GM18499 (cell line): ENCODE measurements around the gene PLA2G4C.
"Not testable (repeated sequence)": the region's sequence is repeated elsewhere in the genome, so short reads cannot be mapped to it uniquely, and the experiment has no call there.

Experiments used
- ATAC-seq: cut with Tn5 transposase; IDR thresholded peaks from one replicate; pipeline ENCODE4 v1.9.1; 2021; ENCODE audit warnings: moderate number of reproducible peaks; ENCODE audit not compliant: insufficient read depth, unreplicated experiment

Gene PLA2G4C

DNA sequence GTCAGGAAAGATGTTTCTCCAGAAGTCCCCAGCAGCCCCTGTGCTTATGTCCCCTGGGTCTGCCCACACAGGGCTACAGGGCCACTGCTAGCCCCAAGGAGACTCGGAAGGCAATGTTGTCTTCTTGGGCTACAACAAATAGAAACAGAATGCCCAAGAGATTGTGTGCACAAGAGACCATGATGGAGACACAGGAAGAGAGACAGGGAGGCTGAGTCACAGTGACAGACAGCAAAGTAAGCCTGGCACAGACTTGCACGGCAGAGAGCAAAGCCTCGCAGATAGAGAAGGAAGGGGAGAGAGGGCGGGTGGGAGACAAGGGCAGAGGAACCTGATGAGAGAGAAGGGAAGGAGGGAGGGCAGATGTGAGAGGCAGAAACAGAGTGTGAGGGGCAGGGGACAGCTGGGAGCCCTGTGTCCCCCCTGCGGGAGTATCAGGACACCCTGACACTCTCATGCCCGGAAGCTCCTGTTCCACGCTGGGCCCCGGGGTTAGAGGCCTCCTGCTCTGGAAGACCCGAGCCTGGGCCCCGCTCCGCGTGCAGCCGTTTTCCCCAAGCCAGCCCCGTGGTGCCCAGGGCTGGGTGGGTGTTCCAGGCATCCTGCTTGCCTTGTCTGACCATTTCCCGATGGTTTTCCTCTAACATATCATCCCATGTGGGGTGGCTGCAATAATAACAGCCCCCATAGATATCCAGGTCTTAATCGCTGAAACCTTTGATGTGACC lies 2.7 kb upstream of the PLA2G4C start:
- no peak for ATAC-seq

DNA sequence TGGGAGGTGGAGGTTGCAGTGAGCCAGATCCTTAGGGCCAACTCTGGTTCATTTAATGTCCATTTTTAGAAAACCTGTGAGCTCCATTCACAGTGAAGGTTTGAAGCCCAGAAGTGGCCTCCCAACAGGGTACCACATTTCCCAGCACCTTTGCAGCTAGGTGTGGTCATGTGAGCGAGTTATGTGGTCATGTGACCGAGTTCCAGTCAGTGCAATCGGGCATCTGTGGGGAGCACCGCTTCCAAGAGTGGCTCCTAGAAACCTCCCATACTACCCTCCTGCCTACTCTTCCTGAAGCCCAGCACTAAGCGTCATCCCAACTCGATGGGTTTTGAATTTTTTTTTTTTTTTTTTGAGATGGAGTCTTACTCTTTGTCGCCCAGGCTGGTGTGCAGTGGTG lies 663 bp upstream of the PLA2G4C start:
- no peak for ATAC-seq

DNA sequence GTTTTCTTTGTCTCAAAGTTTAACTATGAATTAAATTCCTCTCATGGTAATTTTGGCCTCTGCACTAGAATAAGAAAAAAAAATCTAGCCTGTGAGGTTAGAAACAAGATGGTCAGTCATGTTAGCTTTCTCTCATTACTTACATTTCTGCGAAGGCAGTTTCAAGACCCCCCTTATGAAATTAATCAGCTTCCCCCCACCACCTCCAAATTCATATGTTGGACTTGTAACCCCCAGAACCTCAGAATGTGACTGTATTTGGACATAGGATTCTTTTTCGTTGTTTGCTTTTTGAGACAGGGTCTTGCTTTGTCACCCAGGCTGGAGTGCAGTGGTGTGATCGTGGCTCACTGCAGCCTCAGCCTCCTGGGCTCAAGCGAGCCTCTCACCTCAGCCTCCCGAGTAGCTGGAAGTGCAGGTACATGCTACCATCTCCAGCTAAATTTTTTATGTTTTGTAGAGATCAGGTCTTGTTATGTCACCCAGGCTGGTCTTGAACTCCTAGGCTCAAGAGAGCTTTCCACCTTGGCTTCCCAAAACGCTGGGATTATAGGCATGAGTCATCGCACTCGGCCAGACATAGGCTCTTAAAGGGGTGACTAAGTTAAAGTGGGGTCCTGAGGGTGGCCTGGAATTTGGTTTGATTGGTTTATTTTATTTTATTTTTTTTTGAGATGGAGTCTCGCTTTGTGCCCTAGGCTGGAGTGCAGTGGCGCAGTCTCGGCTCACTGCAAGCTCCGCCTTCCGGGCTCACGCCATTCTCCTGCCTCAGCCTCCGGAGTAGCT lies 1.4 kb downstream of the PLA2G4C start:
- no peak for ATAC-seq

DNA sequence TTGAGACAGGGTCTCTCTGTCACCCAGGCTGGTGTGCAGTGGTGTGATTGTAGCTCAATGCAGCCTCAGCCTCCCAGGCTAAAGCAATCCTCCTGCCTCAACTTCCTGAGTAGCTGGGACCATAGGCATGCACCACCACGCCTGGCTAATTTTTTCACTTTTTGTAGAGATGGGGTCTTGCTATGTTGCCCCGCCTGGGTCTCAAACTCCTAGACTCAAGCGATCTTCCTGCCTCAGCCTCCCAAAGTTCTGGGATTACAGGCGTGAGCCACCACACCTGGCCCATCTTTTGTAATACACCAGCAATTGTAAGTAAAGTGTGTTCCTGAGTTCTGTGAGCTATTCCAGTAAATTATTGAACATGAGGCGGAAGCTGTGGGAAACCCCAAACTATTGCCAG lies 6.7 kb downstream of the PLA2G4C start:
- no peak for ATAC-seq

DNA sequence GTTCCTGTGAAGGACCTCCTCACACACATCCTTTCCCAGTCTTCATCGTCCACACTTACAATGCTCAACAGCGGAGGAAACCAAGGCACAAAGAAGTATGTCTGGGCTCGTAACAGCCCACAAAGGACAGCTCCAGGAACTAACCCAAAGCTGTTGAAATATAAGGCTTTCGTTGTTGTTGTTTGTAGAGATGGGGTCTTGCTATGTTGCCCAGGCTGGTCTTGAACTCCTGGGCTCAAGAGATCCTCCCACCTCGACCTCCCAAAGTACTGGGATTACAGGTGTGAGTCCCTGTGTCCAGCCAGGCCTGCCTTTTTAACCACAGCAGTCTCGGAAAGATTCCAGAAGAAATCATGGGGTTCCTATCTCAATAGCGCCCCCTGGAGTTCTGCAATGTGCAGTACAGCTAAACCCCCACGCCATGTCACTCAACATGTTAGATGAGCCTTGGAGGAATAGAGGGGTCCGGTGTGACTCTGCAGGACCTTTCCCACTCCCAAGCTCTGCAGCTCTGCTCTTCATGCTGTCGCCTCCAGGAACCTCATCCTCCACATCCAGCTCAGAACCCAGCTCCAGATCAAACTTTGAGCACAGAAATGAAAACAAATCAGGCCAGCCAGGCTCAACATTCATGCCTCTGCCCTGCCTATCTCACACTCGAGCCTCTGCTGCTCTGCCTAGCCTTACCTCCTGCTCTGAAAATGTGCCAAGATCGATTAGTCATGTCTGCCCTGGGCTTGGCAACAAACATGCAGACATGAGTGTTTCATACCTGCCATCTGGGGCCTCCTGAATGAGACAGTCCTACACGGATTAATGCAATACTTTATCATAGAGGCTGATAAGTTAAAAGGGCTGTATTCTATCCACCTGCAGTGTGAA lies 7.5 kb downstream of the PLA2G4C start:
- no peak for ATAC-seq

DNA sequence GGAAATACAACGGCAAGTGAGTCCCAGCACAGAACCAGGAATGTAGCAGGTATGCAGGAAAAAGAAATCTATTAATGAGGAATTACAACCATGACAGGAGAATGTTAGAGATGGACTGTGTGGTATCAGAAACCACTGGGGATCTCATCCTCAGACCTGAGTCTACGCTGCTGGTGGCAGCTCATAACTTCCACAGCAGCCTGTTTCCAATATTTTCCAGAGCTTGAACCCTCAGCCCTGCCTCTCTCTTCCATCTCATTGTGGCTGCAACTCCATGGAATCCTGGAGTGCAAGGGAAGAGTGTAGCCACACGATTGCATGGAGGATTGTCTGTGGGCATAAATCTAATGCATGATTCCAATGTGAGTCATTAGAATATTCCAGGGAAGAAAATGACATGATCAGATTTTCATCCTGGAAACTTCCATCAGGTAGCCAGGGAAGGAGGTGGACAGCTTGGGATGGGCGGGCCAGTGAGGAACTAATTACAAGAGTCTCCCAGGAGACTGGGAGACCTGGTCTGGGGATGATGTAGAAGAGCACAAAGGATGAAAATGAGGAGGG lies 14.9 kb downstream of the PLA2G4C start:
- ATAC-seq = no peak

DNA sequence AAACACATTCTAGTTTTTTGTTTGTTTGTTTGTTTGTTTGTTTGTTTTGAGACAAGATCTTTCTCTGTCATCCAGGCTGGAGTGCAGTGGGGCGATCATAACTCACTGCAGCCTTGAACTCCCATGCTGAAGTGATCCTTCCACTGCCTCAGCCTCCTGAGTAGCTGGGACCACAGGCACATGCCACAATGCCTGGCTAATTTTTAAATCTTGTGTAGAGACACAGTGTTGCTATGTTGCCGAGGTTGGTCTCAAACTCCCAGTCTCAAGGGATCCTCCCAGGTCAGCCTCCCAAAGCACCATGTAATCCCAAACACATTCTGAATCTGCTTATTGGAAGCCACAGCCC lies 15.8 kb downstream of the PLA2G4C start:
- no peak for ATAC-seq

DNA sequence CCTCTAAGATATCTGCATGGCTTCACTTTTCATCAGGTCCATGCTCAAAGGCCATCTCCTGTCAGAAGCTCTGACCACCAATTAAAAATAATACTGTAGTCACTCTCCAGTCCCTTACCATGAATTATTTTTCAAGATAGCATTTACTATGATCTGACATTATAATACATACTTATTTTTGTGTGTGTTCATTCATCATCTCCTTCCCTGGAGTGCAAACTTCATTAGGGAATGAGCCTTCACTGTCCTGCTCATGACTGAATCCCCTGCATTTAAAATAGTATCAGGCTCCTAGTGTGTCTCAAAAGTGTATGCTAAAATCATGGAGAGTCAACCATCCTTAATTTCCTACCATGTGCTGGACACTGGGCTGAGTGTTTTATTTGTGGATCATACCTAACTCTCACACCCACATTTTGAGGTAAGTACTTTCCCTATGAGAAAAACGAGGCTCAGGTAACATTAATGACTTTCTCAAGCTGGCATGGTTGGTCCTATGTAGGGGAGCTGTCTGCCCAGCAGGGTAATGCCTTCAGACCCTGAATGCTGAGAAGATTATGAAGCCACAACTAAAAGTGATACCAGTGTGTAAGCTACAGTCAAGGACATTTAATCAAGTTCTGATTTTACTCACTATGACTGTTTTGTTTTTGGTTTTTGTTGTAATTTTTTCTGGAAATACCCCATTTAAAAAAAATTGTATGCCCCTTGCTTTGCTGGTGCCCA lies 16.3 kb downstream of the PLA2G4C start:
- no peak for ATAC-seq

DNA sequence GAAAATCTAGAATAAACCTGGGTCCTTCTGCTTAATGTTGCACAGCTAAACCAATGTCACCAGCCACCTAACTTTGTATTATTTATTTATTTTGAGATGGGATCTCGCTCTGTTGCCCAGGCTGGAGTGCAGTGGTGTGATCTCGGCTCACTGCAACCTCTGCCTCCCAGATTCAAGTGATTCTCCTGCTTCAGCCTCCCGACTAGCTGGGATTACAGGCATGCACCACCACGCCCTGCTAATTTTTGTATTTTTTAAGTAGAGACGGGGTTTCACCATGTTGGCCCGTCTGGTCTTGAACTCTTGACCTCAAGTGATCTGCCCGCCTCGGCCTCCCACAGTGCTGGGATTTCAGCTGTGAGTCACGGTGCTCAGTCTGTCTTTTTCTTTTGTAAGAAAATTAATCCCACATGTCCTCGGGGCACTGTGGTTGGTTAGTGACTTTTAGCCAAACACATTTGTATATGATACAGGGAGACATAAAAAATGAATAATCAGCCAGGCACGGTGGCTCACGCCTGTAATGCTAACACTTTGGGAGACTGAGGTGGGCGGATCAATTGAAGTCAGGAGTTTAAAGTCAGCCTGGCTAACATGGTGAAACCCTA lies 19.4 kb downstream of the PLA2G4C start:
- ATAC-seq = not testable (repeated sequence)

DNA sequence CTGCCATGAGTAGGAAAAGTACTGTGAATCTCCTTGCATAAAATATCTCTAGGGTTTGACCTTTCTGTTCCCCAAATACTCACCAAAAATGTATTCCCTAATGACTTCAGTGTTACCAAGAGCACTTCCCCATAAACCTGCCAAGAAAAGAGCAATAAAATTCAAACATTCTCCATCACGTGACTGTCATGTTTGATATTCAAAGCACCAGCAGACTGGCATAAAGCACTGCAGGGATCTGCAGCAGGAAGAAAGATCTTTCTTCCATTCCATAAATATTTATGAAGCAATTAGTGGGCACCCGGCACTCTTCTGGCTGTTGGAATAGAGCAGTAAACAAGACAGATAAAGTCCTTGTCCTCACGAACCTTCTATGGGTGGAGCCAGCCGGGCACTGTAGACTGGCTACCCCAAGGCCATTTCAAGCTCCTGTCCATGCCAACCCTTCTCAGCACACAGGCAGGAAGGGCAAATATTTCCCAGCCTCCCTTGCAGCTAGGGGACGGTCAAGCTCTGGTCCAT lies 20.3 kb downstream of the PLA2G4C start:
- no peak for ATAC-seq

DNA sequence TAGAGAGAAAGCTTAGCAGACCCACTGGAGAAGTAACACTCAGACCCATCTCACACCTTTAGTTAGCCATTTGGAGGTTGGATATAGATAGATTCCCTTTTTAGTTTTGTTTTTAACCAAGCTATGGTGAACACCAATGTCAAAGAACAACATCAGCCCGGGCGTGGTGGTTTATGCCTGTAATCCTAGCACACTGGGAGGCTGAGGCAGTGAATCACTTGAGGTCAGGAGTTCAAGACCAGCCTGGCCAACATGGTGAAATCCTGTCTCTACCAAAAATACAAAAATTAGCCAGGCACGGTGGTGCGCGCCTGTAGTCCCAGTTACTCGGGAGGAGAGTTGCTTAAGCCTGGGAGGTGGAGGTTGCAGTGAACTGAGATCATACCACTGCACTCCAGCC lies 21.6 kb downstream of the PLA2G4C start:
- not testable (repeated sequence) for ATAC-seq

DNA sequence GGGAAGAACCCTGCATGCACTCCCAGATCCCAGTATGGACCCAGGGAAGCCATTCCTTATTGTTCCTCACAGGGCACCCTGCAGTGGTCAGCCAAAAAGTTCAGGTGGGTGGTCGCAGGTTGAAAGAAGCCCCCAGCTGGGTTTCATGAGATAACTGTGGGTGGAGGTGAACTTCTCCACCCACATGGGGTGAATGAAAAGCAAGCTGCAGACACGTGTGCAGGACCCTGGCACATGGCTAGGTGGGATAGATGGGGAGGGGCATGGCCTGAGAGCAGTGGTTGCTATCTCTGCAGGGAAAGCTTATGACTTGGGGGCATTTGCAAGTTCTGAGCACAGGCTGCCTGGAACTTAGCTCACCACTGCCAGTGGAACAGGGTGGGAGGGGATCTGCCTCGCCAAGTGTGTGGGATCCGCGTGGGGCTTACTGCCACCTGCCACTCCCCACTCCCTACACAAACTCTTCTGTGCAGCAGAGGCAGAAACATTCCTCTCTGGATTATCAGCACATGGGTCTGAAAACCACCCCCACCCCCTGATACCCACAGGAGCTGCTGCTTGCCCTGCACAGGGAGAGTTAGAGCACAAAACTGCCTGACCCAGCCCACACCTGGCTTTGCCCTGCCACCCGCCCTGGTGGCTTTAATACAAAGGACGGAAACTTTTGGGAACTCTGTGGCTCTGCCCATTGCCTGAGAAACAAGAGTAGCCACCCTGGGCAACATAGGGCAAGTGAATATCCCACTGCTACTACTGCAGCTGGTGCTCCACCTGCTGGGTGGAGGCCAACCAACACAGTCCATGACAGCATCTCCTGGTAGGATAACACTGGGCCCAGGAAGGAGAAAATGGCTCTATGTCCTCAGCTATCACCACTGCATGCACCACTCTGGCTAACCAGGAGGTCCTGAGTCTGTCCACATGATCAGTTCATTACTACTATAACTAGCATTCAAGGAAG lies 24.4 kb downstream of the PLA2G4C start:
- no peak for ATAC-seq

DNA sequence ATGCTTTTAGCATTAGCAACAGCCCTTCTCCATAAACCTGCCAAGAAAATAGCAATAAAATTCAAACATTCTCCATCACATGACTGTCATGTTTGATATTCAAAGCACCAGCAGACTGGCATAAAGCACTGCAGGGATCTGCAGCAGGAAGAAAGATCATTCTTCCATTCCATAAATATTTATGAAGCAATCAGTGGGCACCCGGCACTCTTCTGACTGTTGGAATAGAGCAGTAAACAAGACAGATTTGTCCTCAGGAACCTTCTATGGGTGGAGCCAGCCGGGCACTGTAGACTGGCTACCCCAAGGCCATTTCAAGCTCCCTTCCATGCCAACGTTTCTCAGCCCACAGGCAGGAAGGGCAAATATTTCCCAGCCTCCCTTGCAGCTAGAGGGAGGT lies 25.5 kb downstream of the PLA2G4C start:
- no peak for ATAC-seq

DNA sequence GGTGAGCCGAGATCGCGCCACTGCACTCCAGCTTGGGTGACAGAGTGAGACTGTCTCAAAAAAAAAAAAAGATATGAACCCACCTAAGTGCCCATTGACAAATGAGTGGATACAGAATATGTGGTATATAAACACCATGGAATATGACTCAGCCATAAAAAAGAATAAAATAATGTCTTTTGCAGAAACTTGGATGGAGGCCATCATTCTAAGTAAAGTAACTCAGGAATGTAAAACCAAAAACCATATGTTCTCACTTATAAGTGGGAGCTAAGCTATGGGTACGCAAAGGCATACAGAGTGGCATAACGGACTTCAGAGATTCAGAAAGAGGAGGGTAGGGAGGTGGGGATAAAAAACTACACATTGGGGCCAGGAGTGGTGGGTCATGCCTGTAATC lies 29.5 kb downstream of the PLA2G4C start:
- ATAC-seq = no peak

DNA sequence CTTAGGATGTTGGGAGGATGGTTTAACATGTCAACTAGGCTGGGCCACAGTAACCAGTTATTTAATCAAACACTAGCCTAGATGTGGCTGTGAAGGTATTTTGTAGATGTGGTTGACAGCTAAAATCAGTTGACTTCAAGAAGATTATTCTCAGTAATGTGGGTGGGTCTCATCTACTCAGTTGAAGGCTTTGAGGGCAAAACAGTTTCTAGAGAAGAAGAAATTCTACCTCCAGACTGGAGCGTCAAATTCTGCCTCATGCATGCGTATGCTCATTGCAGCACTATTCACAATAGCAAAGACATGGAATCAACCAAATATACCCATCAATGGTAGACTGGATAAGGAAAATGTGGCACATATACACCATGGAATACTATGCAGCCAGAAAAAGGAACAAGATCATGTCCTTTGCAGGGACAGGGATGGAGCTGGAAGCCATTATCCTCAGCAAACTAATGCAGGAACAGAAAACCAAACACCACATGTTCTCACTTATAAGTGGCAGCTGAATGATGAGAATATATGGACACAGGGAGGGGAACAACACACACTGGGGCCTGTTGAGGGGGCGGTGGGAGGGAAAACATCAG lies 40.3 kb downstream of the PLA2G4C start:
- not testable (repeated sequence) for ATAC-seq

DNA sequence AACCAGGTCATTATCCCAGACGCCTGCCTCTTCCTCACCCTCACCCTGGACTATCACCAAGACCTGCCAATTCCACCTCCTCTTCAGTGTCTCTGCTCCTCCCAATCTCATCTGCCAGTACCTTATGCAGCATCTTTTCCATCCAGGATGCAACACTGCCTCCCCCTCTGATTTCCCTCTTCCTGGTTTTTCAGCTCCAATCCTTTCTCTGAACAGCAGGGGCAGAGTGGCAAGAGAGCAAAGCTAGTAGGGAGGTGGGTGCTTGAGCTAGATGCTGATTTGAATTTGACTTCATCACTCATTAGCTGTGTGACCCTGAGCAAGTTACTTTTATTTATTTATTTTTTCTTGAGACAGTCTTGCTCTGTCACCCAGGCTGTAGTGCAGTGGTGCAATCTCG lies 41.2 kb downstream of the PLA2G4C start:
- ATAC-seq = no peak

DNA sequence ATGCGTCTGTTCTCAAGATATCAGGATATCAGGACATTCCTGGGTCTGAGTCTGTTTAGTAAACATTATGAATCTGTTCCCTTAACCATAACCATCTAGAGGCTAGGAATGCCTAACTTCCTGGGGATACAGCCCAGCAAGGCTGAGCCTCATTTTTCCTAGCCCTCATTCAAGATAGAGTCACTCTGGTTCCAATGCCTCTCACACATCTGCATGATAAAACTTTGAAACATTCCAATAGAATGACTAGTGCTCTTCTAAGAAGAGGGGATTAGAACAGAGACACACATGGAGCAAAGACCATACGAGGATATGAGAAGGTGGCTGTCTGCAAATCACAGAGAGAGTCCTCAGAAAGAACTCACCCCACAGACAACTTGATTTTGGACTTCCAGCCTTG lies 46.1 kb downstream of the PLA2G4C start:
- ATAC-seq = no peak
